Neuron (in vitro differentiated cells): ENCODE measurements around the gene MAPKAPK3.

Experiments
- H2AFZ ChIP-seq: one replicate; pipeline ENCODE4 v1.6.1; 2013; ENCODE audit warnings: low read depth, mild to moderate bottlenecking, inconsistent platforms, low read length, moderate library complexity
- H3K27me3 ChIP-seq: one replicate; pipeline ENCODE4 v1.6.1; 2013; ENCODE audit warnings: low read length; ENCODE audit not compliant: insufficient read depth
- H3K36me3 ChIP-seq: one replicate; pipeline ENCODE4 v1.6.1; 2013; ENCODE audit warnings: low read length; ENCODE audit not compliant: insufficient read depth
- H3K4me1 ChIP-seq: one replicate; pipeline ENCODE4 v1.6.1; 2013; ENCODE audit warnings: low read length; ENCODE audit not compliant: insufficient read depth
- H3K4me3 ChIP-seq: 2 replicates; pipeline ENCODE4 v1.5.1; 2013; ENCODE audit warnings: mild to moderate bottlenecking, low read length, moderate library complexity
- H3K9me3 ChIP-seq: one replicate; pipeline ENCODE4 v1.6.1; 2013; ENCODE audit warnings: low read length

Gene MAPKAPK3

DNA sequence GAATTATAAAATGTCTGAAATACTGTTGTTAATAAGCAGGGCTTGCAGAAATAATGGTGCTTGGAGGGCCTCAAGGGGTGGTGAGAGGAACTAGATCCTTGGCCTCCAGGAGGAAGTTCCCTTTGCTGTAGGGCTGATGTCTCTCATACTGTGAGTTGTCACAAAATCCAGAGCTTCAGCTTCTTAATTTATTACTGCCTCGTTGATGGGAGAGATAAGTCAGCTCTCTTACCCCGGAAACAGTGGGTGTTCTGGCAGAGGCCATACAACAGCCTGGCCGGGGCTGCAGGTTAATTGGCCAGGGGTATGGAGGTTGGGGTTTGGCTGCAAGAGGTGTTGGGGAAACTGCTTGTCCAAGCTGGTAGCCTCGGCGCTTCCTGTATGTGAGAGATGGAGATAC is 15.5 kb downstream of the MAPKAPK3 start:
- H3K27me3 ChIP-seq = no peaks in the 10 kb centered on the region
- H3K4me3 ChIP-seq = no peak overlapping the region
- H2AFZ ChIP-seq = no peak overlapping the region

DNA sequence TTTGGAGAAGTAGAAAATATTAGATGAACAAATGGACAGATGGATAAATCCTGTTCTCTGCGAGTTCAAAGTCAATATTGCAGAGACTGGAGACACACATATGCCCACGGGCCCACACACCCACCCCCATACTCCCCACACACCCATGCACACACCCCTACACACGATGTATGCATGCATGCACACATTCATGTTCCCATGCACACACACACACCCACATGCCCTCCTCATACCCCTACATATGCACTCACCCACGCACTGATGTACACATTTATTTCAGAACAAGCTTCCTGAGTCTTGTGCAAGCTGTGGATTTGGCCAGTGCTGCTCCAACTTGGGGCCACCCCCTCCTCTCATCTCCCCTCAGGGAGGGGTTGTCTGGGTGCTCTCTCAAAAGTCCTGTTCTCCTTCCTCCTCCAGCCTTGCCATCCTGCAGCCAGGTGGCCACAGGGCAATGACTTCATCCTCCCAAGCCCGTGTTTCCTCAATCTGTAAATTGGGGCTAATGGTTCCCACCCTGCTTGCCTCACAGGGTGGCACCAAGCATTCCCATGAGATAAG is 16.4 kb downstream of the MAPKAPK3 start:
- H2AFZ ChIP-seq = no peak overlapping the region
- H3K9me3 ChIP-seq = no peaks in the 10 kb centered on the region
- H3K36me3 ChIP-seq = no peaks in the 10 kb centered on the region
- H3K4me3 ChIP-seq = no peak overlapping the region
- no peaks in the 10 kb centered on the region for H3K27me3 ChIP-seq
- H3K4me1 ChIP-seq = peaks cover 2% of the 10 kb centered on the region

More for the DNA sequence above, 15.5 kb downstream of the MAPKAPK3 start:
- Histone ChIP-seq H3K36me3 (no peaks in the 10 kb centered on the region), H3K4me1 (peaks cover 2% of the 10 kb centered on the region), H3K9me3 (no peaks in the 10 kb centered on the region)

DNA sequence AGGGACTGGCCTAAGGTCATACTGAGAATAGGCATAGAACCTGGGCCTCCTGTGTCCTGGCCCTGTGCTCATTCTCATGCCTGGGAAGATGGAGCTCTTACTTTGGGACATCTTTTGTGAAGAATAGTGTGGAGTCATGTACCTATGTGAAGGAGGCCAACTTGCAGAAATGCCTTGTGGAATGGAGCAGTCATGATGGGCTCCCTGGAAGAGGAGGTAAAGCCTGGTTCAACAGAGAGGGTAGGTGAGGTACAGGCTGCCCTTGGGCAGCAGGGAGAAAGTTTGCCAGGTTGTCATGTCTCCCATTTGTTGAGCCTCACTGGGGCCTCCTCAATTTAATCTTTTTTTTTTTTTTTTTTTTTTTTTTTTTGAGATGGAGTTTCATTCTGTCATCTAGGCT is 18.1 kb downstream of the MAPKAPK3 start:
- Histone ChIP-seq H3K36me3 (no peaks in the 10 kb centered on the region), H3K27me3 (no peaks in the 10 kb centered on the region), H2AFZ (no peak overlapping the region), H3K4me1 (peaks cover 2% of the 10 kb centered on the region), H3K4me3 (no peak overlapping the region), H3K9me3 (no peaks in the 10 kb centered on the region)

GRCh38 chr3:50637011-50637410 is 20.1 kb downstream of the MAPKAPK3 start:
- Histone ChIP-seq H3K36me3 (no peaks in the 10 kb centered on the region), H3K4me1 (peaks cover 2% of the 10 kb centered on the region), H2AFZ (no peak overlapping the region), H3K4me3 (no peak overlapping the region), H3K27me3 (no peaks in the 10 kb centered on the region), H3K9me3 (no peaks in the 10 kb centered on the region)

DNA sequence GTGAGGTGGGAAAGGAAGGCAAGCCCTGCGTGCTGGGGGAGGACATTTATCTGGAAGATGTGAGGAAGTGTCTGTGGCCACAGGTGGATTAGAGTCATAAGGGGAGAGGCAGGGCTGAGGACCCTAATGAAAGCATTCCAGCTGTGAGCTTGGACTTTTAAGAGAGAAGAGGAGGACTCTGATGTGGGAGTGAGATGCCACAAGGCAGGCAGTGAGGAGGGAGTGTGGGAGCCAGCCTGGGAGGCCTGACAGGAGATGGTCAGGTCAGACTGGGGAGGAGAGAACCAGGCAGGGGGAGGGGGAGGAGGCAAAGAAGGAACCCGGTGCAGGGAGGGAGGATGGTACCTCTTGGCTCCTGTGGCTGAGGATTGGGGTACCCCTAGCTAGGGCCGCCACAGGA is 21.0 kb downstream of the MAPKAPK3 start:
- no peak overlapping the region for H3K4me3 ChIP-seq
- no peaks in the 10 kb centered on the region for H3K36me3 ChIP-seq
- H2AFZ ChIP-seq = no peak overlapping the region
- H3K27me3 ChIP-seq = no peaks in the 10 kb centered on the region
- H3K4me1 ChIP-seq = peaks cover 2% of the 10 kb centered on the region
- H3K9me3 ChIP-seq = no peaks in the 10 kb centered on the region

DNA sequence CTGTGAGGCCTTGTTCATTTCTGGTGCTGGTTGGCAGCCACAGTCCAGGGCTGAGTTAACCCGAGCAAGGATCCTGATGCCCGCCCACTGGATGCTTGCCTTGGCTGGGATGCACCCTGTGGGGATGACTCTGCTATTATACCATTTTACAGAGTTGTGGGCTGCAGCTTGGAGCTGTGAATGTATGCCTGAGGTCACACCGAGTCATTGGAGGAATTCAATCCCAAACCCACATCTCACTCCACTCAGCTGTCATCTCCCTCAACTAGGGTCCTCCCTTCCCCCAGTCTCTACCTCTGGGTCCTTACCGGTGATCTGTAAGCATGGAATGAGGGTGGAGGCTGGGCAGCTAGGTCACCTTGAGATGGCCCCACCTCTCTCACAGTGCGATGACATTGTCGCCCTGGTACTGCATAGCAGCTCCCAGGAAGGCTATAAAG is 22.1 kb downstream of the MAPKAPK3 start:
- peaks cover 2% of the 10 kb centered on the region for H3K4me1 ChIP-seq
- H3K27me3 ChIP-seq = no peaks in the 10 kb centered on the region
- no peaks in the 10 kb centered on the region for H3K9me3 ChIP-seq
- H2AFZ ChIP-seq = no peak overlapping the region
- H3K36me3 ChIP-seq = no peaks in the 10 kb centered on the region
- H3K4me3 ChIP-seq = no peak overlapping the region

DNA sequence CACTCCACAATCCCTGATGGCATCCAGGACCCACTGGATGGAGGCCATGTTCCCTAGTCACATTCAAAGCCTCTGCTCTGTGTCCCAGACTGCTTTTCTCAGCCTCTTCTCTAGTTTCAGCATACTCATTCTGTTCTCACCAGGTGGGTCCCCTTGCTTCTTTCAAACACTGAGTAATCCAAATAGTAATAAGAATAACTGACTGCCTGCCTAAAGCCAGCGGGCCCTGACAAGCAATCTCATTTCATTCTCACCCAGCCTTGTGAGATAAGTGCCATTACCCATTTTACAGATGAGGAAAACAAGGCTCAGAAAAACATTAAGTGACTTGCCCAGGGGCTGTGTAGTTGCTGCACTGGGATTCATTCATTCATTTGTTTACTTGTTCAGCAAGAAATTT is 25.4 kb downstream of the MAPKAPK3 start:
- H3K36me3 ChIP-seq = peaks cover 4% of the 10 kb centered on the region
- no peaks in the 10 kb centered on the region for H3K9me3 ChIP-seq
- H3K4me3 ChIP-seq = no peak overlapping the region
- peaks cover 2% of the 10 kb centered on the region for H3K4me1 ChIP-seq
- no peak overlapping the region for H2AFZ ChIP-seq
- no peaks in the 10 kb centered on the region for H3K27me3 ChIP-seq

GRCh38 chr3:50644561-50644960 is 27.6 kb downstream of the MAPKAPK3 start:
- Histone ChIP-seq H3K27me3 (no peaks in the 10 kb centered on the region), H3K36me3 (peaks cover 4% of the 10 kb centered on the region), H2AFZ (no peak overlapping the region), H3K4me1 (peaks cover 23% of the 10 kb centered on the region), H3K9me3 (no peaks in the 10 kb centered on the region), H3K4me3 (no peak overlapping the region)

- Histone ChIP-seq H3K4me3 (no peak overlapping the region), H3K36me3 (peaks cover 4% of the 10 kb centered on the region)
These were observed 28.4 kb downstream of the MAPKAPK3 start for GRCh38 chr3:50645378-50645777.

GRCh38 chr3:50648313-50648712 is 31.4 kb downstream of the MAPKAPK3 start:
- H3K9me3 ChIP-seq = no peaks in the 10 kb centered on the region
- peaks cover 41% of the 10 kb centered on the region for H3K4me1 ChIP-seq
- no peak overlapping the region for H2AFZ ChIP-seq
- H3K27me3 ChIP-seq = no peaks in the 10 kb centered on the region
- H3K36me3 ChIP-seq = peaks cover 4% of the 10 kb centered on the region
- H3K4me3 ChIP-seq = no peak overlapping the region

More at GRCh38 chr3:50645378-50645777, 28.4 kb downstream of the MAPKAPK3 start:
- Histone ChIP-seq H3K27me3 (no peaks in the 10 kb centered on the region), H3K4me1 (peaks cover 24% of the 10 kb centered on the region), H3K9me3 (no peaks in the 10 kb centered on the region), H2AFZ (no peak overlapping the region)

GRCh38 chr3:50648944-50649343 is 32.0 kb downstream of the MAPKAPK3 start:
- no peak overlapping the region for H2AFZ ChIP-seq
- no peaks in the 10 kb centered on the region for H3K27me3 ChIP-seq
- peaks cover 4% of the 10 kb centered on the region for H3K36me3 ChIP-seq
- H3K4me3 ChIP-seq = no peak overlapping the region
- H3K9me3 ChIP-seq = no peaks in the 10 kb centered on the region
- H3K4me1 ChIP-seq = peaks cover 41% of the 10 kb centered on the region

GRCh38 chr3:50649451-50649931 is 32.5 kb downstream of the MAPKAPK3 start:
- H3K4me1 ChIP-seq = peaks cover 41% of the 10 kb centered on the region
- H3K4me3 ChIP-seq = no peak overlapping the region
- H3K27me3 ChIP-seq = no peaks in the 10 kb centered on the region
- H2AFZ ChIP-seq = no peak overlapping the region
- no peaks in the 10 kb centered on the region for H3K9me3 ChIP-seq
- H3K36me3 ChIP-seq = peaks cover 4% of the 10 kb centered on the region

GRCh38 chr3:50650018-50650417 is 33.1 kb downstream of the MAPKAPK3 start:
- Histone ChIP-seq H3K27me3 (no peaks in the 10 kb centered on the region), H2AFZ (no peak overlapping the region), H3K4me3 (no peak overlapping the region), H3K36me3 (peaks cover 2% of the 10 kb centered on the region), H3K9me3 (no peaks in the 10 kb centered on the region), H3K4me1 (peaks cover 41% of the 10 kb centered on the region)

DNA sequence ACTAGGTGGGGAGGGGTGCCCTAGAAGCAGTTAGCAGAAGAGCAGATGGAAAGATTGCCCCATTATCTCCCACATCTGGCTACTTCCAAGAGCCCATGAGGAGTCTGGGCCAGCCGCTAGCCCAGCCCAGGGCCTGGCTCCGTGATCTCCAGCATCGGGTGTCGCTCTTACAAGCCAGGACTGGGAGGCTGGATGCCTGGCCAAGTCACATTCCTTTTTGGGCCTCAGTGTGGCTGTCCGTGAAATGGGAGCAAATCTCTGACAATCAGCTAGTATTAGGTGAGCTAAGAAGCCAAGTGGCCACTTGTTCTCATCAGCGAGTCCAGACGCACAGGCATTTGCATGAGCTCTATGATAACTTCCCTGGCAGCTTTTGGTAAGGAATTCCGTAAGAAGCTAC is 34.5 kb downstream of the MAPKAPK3 start:
- H3K27me3 ChIP-seq = no peaks in the 10 kb centered on the region
- peaks cover 41% of the 10 kb centered on the region for H3K4me1 ChIP-seq
- no peaks in the 10 kb centered on the region for H3K36me3 ChIP-seq
- no peak overlapping the region for H2AFZ ChIP-seq
- H3K9me3 ChIP-seq = no peaks in the 10 kb centered on the region
- no peak overlapping the region for H3K4me3 ChIP-seq
